GM12873 (cell line): ENCODE measurements around the gene VSTM4.

Experiments used
- TF ChIP-seq, protein P1 (sequence below): IDR thresholded peaks from 2 replicates; pipeline ENCODE4 v1.5.1; 2012; ENCODE audit warnings: low read depth, mild to moderate bottlenecking, moderate library complexity, low read length, control low read depth; ENCODE audit not compliant: insufficient read depth; ENCODE audit errors: missing control alignments

The VSTM4 gene

GRCh38 chr10:49109669-49110340 is 5.5 kb downstream of the VSTM4 start:
- TF ChIP-seq, protein P1, sequence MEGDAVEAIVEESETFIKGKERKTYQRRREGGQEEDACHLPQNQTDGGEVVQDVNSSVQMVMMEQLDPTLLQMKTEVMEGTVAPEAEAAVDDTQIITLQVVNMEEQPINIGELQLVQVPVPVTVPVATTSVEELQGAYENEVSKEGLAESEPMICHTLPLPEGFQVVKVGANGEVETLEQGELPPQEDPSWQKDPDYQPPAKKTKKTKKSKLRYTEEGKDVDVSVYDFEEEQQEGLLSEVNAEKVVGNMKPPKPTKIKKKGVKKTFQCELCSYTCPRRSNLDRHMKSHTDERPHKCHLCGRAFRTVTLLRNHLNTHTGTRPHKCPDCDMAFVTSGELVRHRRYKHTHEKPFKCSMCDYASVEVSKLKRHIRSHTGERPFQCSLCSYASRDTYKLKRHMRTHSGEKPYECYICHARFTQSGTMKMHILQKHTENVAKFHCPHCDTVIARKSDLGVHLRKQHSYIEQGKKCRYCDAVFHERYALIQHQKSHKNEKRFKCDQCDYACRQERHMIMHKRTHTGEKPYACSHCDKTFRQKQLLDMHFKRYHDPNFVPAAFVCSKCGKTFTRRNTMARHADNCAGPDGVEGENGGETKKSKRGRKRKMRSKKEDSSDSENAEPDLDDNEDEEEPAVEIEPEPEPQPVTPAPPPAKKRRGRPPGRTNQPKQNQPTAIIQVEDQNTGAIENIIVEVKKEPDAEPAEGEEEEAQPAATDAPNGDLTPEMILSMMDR = no peak

DNA sequence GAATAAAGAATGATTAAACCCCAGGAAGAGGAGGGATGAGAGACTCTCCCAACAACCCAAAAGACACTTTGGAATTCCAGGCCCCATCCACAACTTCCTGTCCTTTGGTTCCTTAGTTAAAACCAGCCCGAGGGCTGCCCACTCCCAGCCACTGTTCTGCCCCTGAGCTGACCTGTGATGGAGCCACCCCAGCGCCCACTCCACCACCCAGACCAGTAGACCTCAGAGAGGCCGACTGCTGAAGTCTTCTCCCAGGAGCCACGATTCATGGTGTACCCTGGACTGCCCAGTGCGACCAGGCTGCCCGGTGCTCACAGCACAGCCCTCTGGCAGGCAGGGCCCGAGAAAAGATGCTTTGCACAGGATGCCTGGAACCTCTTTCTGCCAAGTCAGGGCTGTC is 6.7 kb downstream of the VSTM4 start:
- TF ChIP-seq, protein P1 = no peak

DNA sequence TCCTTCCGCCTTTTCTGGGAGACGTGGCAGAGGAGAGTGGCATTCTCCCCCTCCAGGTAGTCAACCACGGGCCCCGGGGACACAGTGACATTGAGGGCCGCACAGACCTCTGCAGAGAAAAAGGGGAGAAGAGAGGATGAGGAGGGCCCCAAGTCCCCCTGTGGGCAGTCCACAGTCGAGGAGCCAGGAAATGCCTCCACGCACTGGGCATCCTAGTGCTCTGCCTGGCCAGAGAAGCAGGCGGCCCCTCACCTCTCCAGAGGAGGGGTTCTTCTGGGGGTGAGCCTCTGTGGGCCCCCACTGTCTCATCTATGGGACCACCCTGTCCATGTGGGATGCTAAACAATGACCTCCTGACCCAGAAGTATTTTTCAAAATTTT is 7.4 kb downstream of the VSTM4 start:
- TF ChIP-seq, protein P1 = no peak

DNA sequence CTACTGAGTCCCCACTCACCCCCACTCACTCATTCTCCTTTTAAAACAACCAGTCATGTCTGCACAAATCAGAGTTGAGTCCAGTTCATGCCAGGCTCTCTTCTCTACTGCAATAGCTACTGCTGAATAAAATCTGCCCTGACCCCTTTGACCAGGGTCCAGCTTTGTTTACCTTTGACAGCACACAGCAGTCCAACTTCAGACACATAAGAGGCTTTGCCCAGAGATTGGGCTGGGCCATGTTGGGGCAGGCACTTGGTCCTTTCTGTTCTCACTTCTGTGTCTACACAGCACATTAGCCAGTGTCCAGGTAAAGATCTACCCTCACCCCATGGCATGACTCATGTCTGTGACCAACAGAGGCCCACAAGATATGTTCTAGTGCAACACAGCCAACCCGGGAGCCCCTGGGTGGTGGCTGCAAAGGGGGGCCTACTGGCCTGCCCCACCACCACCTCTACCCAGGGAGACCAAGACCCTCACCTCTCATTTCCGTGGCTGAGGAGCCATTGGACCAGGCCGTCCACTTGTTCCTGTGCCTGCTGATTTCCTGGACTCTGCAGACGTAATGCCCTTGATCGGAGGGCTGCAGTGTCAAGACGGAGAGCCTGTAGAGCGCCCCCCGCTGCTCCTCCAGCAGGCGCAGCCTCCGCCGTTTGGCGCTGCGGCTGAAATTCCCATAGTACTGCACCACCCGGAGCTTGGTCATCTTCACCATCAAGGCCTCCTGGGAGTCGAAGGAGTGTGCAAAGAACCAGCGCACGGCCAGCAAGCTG is 8.0 kb downstream of the VSTM4 start:
- TF ChIP-seq, protein P1 = no peak

DNA sequence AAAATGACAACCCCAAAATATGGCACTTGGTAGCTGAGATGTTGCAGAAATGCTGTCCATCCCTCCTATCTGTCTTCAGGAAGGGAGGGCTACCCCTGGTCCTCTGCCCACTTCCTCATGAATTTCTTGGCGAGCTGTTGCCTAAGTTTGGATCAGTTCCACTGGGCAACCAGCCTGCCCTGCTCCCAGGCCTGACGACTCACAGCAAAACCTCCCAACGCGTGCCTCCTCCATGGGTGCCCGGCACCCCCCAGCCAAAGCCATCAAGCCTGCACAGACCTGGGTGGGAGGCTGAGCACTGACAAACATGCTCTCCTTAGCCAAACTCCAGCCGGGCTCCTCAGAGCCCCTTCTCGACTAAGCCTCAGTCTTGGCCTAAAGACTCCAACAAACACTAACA is 8.9 kb downstream of the VSTM4 start:
- TF ChIP-seq, protein P1 = no peak

GRCh38 chr10:49105076-49105475 is 10.2 kb downstream of the VSTM4 start:
- TF ChIP-seq, protein P1 = no peak

- TF ChIP-seq, protein P1 = no peak
Observed at GRCh38 chr10:49104323-49104722, 11.0 kb downstream of the VSTM4 start.
